Keratinocyte (primary cell): ENCODE results near the gene SLC9A7. TPM values are rescaled to one million over a fixed set of nuclear protein-coding genes. Genes with fewer than 3 reads are reported as not detected.
A peak's percentile ranks its signal among the peaks of the same experiment; 100 is the strongest.

Source experiments
- DNase-seq: peaks from one replicate; pipeline ENCODE4 v3.0.0-alpha.2; 2011; ENCODE audit warnings: low read depth, missing footprints, low spot score
- FAIRE-seq: peaks from 2 replicates; lab custom pipeline; 2011; peaks lifted over from hg19 to GRCh38; lab: Jason Lieb, UNC
- H2AFZ ChIP-seq: 2 replicates; pipeline ENCODE4 v1.6.0; 2012; ENCODE audit warnings: low read length, control low read depth, inconsistent platforms; ENCODE audit not compliant: control insufficient read depth
- H3K27ac ChIP-seq: 2 replicates; pipeline ENCODE4 v1.5.1; 2011; ENCODE audit warnings: low read length; ENCODE audit not compliant: control insufficient read depth, insufficient read depth
- H3K27me3 ChIP-seq: 3 replicates; pipeline ENCODE4 v1.6.0; 2011; ENCODE audit warnings: low read length; ENCODE audit not compliant: control insufficient read depth, insufficient read depth; ENCODE audit errors: extremely low read depth
- H3K36me3 ChIP-seq, 2 experiments: 2 replicates in 1 of 2; 3 replicates in 1 of 2; pipeline ENCODE4 v1.5.1; 2011; ENCODE audit warnings: low read length in 2 of 2, mild to moderate bottlenecking in 1 of 2; ENCODE audit not compliant: control insufficient read depth in 2 of 2, insufficient read depth in 2 of 2; ENCODE audit errors: extremely low read depth in 1 of 2
- H3K4me1 ChIP-seq: 3 replicates; pipeline ENCODE4 v1.5.1; 2011; ENCODE audit warnings: low read length; ENCODE audit not compliant: control insufficient read depth, insufficient read depth; ENCODE audit errors: extremely low read depth
- H3K4me2 ChIP-seq: 3 replicates; pipeline ENCODE4 v1.6.0; 2011; ENCODE audit warnings: low read depth, low read length; ENCODE audit not compliant: control insufficient read depth, insufficient read depth; ENCODE audit errors: extremely low read depth
- H3K4me3 ChIP-seq, 3 experiments: fragments of 200-600 bp in 1 of 3; sonication (generic) in 1 of 3; 2 replicates in 2 of 3; 3 replicates in 1 of 3; pipeline ENCODE4 v1.5.1; 2011 to 2016; ENCODE audit warnings: low read length in 3 of 3, mild to moderate bottlenecking in 3 of 3, control low read depth in 2 of 3, inconsistent platforms in 1 of 3, low read depth in 1 of 3, mixed read lengths in 1 of 3, mixed run types in 1 of 3, moderate library complexity in 1 of 3; ENCODE audit not compliant: control insufficient read depth in 2 of 3, insufficient read depth in 2 of 3; ENCODE audit errors: extremely low read depth in 1 of 3
- H3K79me2 ChIP-seq: 2 replicates; pipeline ENCODE4 v1.6.0; 2012; ENCODE audit warnings: low read length; ENCODE audit not compliant: control insufficient read depth, insufficient read depth
- H3K9ac ChIP-seq: 3 replicates; pipeline ENCODE4 v1.6.0; 2011; ENCODE audit warnings: low read length; ENCODE audit not compliant: control insufficient read depth, insufficient read depth; ENCODE audit errors: extremely low read depth
- H3K9me1 ChIP-seq: 3 replicates; pipeline ENCODE4 v1.6.0; 2011; ENCODE audit warnings: low read length; ENCODE audit not compliant: control insufficient read depth, insufficient read depth; ENCODE audit errors: extremely low read depth
- H3K9me3 ChIP-seq: 2 replicates; pipeline ENCODE4 v1.5.1; 2012; ENCODE audit warnings: low read depth, low read length; ENCODE audit not compliant: control insufficient read depth
- H4K20me1 ChIP-seq: 3 replicates; pipeline ENCODE4 v1.6.0; 2011; ENCODE audit warnings: low read length; ENCODE audit not compliant: control insufficient read depth, insufficient read depth; ENCODE audit errors: extremely low read depth
- EZH2 ChIP-seq: IDR thresholded peaks from one replicate; pipeline ENCODE4 v1.6.1; 2012; ENCODE audit warnings: inconsistent platforms, mild to moderate bottlenecking, low read length, moderate library complexity
- dilution Hi-C: fragments of 300-500 bp; cut with MboI; formaldehyde crosslinking; loops from one replicate; pipeline ENCODE4 v1.7.0; 2020; ENCODE audit warnings: low sequenced_read_pairs; ENCODE audit not compliant: extremely low pct_ligation_motif_present
- polyA plus RNA-seq, 5 experiments: library from polyadenylated mRNA; depleted of rRNA in 3 of 5; stranded (reverse) in 3 of 5; stranded (forward) in 1 of 5; unstranded in 1 of 5; fragments of >200 nt; gene quantifications; 1 replicate in 1 of 5; 2 replicates in 3 of 5; 3 replicates in 1 of 5; pipeline versions ENCODE4 v1.2.1 to v1.2.3, GENCODE V29; 2011 to 2012; ENCODE audit warnings: missing spikeins in 2 of 5, low read depth in 1 of 5, low replicate concordance in 1 of 5
- TF ChIP-seq, protein P1 (sequence below), 3 experiments: IDR thresholded peaks in 1 of 3; conservative IDR thresholded peaks in 1 of 3; optimal IDR thresholded peaks in 1 of 3; 2 replicates in 2 of 3; 3 replicates in 1 of 3; pipeline versions ENCODE3 to v1.5.1; 2011; ENCODE audit warnings: low read length in 3 of 3, mild to moderate bottlenecking in 3 of 3, moderate library complexity in 2 of 3, control low read depth in 1 of 3, inconsistent platforms in 1 of 3; ENCODE audit not compliant: insufficient read depth in 2 of 3; ENCODE audit errors: extremely low read depth in 1 of 3

The SLC9A7 gene
- polyA plus RNA-seq, 1 donor (not counting 4 experiments of a cell fraction or from before 2014, with no cell fraction given) = 8.1 TPM

DNA sequence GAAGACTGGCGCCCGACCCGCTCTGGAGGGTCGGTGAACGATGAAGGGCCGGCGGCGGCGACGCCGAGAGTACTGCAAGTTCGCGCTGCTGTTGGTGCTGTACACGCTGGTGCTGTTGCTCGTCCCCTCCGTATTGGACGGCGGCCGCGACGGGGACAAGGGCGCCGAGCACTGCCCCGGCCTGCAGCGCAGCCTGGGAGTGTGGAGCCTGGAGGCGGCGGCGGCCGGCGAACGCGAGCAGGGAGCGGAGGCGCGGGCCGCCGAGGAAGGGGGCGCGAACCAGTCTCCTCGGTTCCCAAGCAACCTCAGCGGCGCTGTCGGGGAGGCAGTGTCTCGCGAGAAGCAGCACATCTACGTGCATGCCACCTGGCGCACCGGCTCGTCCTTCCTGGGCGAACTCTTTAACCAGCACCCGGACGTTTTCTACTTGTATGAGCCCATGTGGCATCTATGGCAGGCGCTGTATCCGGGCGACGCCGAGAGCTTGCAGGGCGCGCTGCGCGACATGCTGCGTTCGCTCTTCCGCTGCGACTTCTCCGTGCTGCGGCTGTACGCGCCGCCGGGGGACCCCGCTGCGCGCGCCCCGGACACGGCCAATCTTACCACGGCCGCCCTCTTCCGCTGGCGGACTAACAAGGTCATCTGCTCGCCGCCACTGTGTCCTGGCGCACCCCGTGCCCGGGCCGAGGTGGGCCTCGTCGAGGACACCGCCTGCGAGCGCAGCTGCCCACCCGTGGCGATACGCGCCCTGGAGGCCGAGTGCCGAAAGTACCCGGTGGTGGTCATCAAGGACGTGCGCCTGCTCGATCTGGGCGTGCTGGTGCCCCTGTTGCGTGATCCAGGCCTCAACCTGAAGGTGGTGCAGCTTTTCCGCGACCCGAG, 184.8 kb downstream of the SLC9A7 start:
- no peak overlapping the region for H3K9ac ChIP-seq
- FAIRE-seq = no peak
- peak overlapping the region; percentile 70 for H3K4me2 ChIP-seq
- no peaks in the 10 kb centered on the region for H3K9me1 ChIP-seq
- no peaks in the 10 kb centered on the region for H3K9me3 ChIP-seq
- TF ChIP-seq, protein P1, sequence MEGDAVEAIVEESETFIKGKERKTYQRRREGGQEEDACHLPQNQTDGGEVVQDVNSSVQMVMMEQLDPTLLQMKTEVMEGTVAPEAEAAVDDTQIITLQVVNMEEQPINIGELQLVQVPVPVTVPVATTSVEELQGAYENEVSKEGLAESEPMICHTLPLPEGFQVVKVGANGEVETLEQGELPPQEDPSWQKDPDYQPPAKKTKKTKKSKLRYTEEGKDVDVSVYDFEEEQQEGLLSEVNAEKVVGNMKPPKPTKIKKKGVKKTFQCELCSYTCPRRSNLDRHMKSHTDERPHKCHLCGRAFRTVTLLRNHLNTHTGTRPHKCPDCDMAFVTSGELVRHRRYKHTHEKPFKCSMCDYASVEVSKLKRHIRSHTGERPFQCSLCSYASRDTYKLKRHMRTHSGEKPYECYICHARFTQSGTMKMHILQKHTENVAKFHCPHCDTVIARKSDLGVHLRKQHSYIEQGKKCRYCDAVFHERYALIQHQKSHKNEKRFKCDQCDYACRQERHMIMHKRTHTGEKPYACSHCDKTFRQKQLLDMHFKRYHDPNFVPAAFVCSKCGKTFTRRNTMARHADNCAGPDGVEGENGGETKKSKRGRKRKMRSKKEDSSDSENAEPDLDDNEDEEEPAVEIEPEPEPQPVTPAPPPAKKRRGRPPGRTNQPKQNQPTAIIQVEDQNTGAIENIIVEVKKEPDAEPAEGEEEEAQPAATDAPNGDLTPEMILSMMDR (optimal IDR thresholded peaks at IDR 0.05 in 1 of 3, IDR thresholded peaks at IDR 0.05 in 1 of 3, conservative IDR thresholded peaks at IDR 0.05 in 1 of 3; ENCODE audit: extremely low read depth in 1 of 3, insufficient read depth in 2 of 3, low read length in 3 of 3) = peak in 1 of 3 experiments; percentile 20
- TF ChIP-seq EZH2 = no peak
- H3K36me3 ChIP-seq = no peaks in the 10 kb centered on the region
- H2AFZ ChIP-seq = peak overlapping the region; percentile 74
- H3K27ac ChIP-seq = no peak overlapping the region
- H3K27me3 ChIP-seq = no peaks in the 10 kb centered on the region
- dilution Hi-C loops = no loop called here
- H4K20me1 ChIP-seq = no peaks in the 10 kb centered on the region
- H3K4me3 ChIP-seq = peak overlapping the region; percentile 40 to 59 (median 48)
- H3K4me1 ChIP-seq = peaks cover 7% of the 10 kb centered on the region
- no peak for DNase-seq
- no peaks in the 10 kb centered on the region for H3K79me2 ChIP-seq

DNA sequence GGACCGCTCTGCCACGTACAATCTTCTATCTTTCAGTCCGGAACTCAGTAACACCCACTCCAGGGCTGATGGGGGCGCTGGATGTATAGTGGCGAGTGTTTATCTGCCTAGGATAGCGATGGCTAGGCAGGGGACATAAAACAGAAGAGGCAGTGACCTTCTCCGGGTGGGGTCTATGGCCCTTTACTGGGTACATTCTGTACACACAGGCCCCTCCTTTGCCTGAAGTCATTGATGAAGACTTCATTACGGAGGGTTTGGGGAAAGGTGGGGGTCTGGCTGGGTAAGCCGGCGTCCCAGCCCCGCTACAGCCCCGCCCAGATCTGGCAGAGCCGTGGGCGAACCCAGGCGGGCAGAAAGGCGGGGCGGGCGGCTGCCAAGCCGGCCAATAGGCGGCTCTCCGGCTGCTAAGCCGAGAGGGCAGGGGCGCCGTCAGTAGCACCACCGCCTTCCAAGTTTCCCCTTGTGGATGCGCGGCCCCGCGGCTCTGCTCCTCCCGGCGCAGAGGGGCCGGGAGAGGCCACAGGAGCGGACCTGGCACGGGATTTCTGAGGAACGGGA, 185.5 kb downstream of the SLC9A7 start, which contains the start of gene CHST7:
CHST7 (plus strand) TSS at position 435 of the 561 bp plus-strand sequence. CDS start 167 bp downstream, outside the sequence.
- FAIRE-seq = no peak
- no peak within 1 kb of the TSS for H3K9ac ChIP-seq
- H3K9me1 ChIP-seq = no peaks in the 10 kb centered on the region
- H3K4me3 ChIP-seq = peak within 1 kb of the TSS; percentile 40 to 59 (median 48)
- H2AFZ ChIP-seq = peak within 1 kb of the TSS; percentile 74
- DNase-seq = no peak
- H3K27ac ChIP-seq = no peak within 1 kb of the TSS
- no peaks in the 10 kb centered on the region for H4K20me1 ChIP-seq
- no peaks in the 10 kb centered on the region for H3K9me3 ChIP-seq
- TF ChIP-seq, protein P1 (optimal IDR thresholded peaks at IDR 0.05 in 1 of 3, IDR thresholded peaks at IDR 0.05 in 1 of 3, conservative IDR thresholded peaks at IDR 0.05 in 1 of 3; ENCODE audit: extremely low read depth in 1 of 3, insufficient read depth in 2 of 3, low read length in 3 of 3) = peak in 1 of 3 experiments; percentile 29
- TF ChIP-seq EZH2 = no peak
- no peaks in the 10 kb centered on the region for H3K36me3 ChIP-seq
- peak within 1 kb of the TSS; percentile 70 for H3K4me2 ChIP-seq
- H3K79me2 ChIP-seq = no peaks in the 10 kb centered on the region
- dilution Hi-C loops = no loop called here
- peaks cover 7% of the 10 kb centered on the region for H3K4me1 ChIP-seq
- no peaks in the 10 kb centered on the region for H3K27me3 ChIP-seq
